Stimulated activated naive CD8-positive, alpha-beta T cell treated with anti-CD3 and anti-CD28 coated beads, Interleukin-15, Interleukin-2, amounts not matched to agents 100 U/mL and 50 U/mL, for 24 hours (primary cell): ENCODE measurements around the gene DDTL.
"Not testable (repeated sequence)": the region's sequence is repeated elsewhere in the genome, so short reads cannot be mapped to it uniquely, and the experiment has no call there.

Experiments
- ATAC-seq: fragments of 150-1000 bp; cut with Tn5 transposase; one replicate; pipeline ENCODE4 v1.10.0; 2021
- DNase-seq: peaks from one replicate; pipeline ENCODE4 v3.0.0; 2021

The DDTL gene

GRCh38 chr22:23970201-23970641, 3.5 kb downstream of the DDTL start:
- no peak for ATAC-seq

GRCh38 chr22:23970816-23971486, 4.3 kb downstream of the DDTL start:
- DNase-seq: no peak
- ATAC-seq: no peak

More at GRCh38 chr22:23970201-23970641, 3.5 kb downstream of the DDTL start:
- no peak for DNase-seq

- DNase-seq, ATAC-seq: not testable (repeated sequence)
These were observed 5.2 kb downstream of the DDTL start for GRCh38 chr22:23971927-23972326.

GRCh38 chr22:23974345-23974744, 7.7 kb downstream of the DDTL start, which contains the start of gene DDT:
Gene DDT (minus strand): TSS chr22:23974441. CDS start chr22:23974414, 27 bp downstream.
- not testable (repeated sequence) for DNase-seq
- ATAC-seq: peak; percentile 98

GRCh38 chr22:23974836-23975352, 8.2 kb downstream of the DDTL start:
- not testable (repeated sequence) for DNase-seq, ATAC-seq

GRCh38 chr22:23977304-23977703, 10.6 kb downstream of the DDTL start:
- ATAC-seq: not testable (repeated sequence)

GRCh38 chr22:23979557-23980240, 13.0 kb downstream of the DDTL start, which contains the start of gene GSTT2:
Gene GSTT2 (plus strand): TSS chr22:23980134.
- not testable (repeated sequence) for ATAC-seq, DNase-seq

More at GRCh38 chr22:23977304-23977703, 10.6 kb downstream of the DDTL start:
- not testable (repeated sequence) for DNase-seq

- not testable (repeated sequence) for DNase-seq
These were observed 13.9 kb downstream of the DDTL start for GRCh38 chr22:23980567-23980966.

GRCh38 chr22:23984430-23984829, 17.7 kb downstream of the DDTL start:
- ATAC-seq: peak; percentile 85
- DNase-seq: peak; percentile 78

More at GRCh38 chr22:23980567-23980966, 13.9 kb downstream of the DDTL start:
- ATAC-seq: not testable (repeated sequence)

- not testable (repeated sequence) for ATAC-seq, DNase-seq
These were observed 19.4 kb downstream of the DDTL start for GRCh38 chr22:23986089-23986488.

GRCh38 chr22:23986538-23987178, 20.0 kb downstream of the DDTL start:
- not testable (repeated sequence) for DNase-seq, ATAC-seq

- DNase-seq: not testable (repeated sequence)
- ATAC-seq: peak; percentile 44
These were observed 23.0 kb downstream of the DDTL start for GRCh38 chr22:23989583-23990244.

GRCh38 chr22:23993080-23993479, 26.4 kb downstream of the DDTL start:
- ATAC-seq, DNase-seq: not testable (repeated sequence)

- ATAC-seq, DNase-seq: not testable (repeated sequence)
These were observed 27.0 kb downstream of the DDTL start for GRCh38 chr22:23993581-23994177.

GRCh38 chr22:23997092-23997491, 30.4 kb downstream of the DDTL start:
- ATAC-seq: no peak
- DNase-seq: no peak

GRCh38 chr22:23999779-24000178, 33.1 kb downstream of the DDTL start:
- not testable (repeated sequence) for DNase-seq

GRCh38 chr22:24001314-24001713, 34.6 kb downstream of the DDTL start:
- DNase-seq (no peak), ATAC-seq (no peak)

More at GRCh38 chr22:23999779-24000178, 33.1 kb downstream of the DDTL start:
- ATAC-seq: not testable (repeated sequence)

- DNase-seq: no peak
- ATAC-seq: no peak
These were observed 35.6 kb downstream of the DDTL start for GRCh38 chr22:24002272-24002671.

- ATAC-seq (no peak), DNase-seq (no peak)
These were observed 36.2 kb downstream of the DDTL start for GRCh38 chr22:24002851-24003250.

GRCh38 chr22:24003887-24004286, 37.2 kb downstream of the DDTL start:
- no peak for ATAC-seq
- DNase-seq: no peak

GRCh38 chr22:24005201-24005600, 38.5 kb downstream of the DDTL start, which contains the start of gene GSTT4:
Gene GSTT4 (minus strand): TSS chr22:24005453. CDS start chr22:24005356, 97 bp downstream.
- ATAC-seq: no peak
- DNase-seq: no peak
